Transverse colon (tissue), 4 donors: ENCODE data around the gene ARHGAP23.

Experiments used
- CTCF ChIP-seq, 5 experiments: fragments of 200-600 bp in 3 of 5; fragments of 450-650 bp in 2 of 5; sonication (generic) in 3 of 5; IDR thresholded peaks; 1 replicate in 2 of 5; 2 replicates in 3 of 5; pipeline ENCODE4 v1.5.1; 2016 to 2017; ENCODE audit warnings: antibody characterized with exemption in 5 of 5, inconsistent platforms in 3 of 5, mild to moderate bottlenecking in 2 of 5, moderate library complexity in 1 of 5
- EP300 ChIP-seq: sonication (generic); formaldehyde crosslinking; IDR thresholded peaks from one replicate; pipeline ENCODE4 v1.6.1; 2017; ENCODE audit warnings: antibody characterized with exemption, low read depth
- POLR2AphosphoS5 ChIP-seq, 3 donors: sonication (generic); formaldehyde crosslinking; IDR thresholded peaks; one replicate each; pipeline ENCODE4 v1.6.1; 2016; ENCODE audit warnings: antibody characterized with exemption in 3 of 3

- no peak for TF ChIP-seq CTCF (IDR thresholded peaks at IDR 0.05)
- no peak for TF ChIP-seq POLR2AphosphoS5 (IDR thresholded peaks at IDR 0.05)
- no peak for TF ChIP-seq EP300
These were observed 79.8 kb downstream of the ARHGAP23 start for GRCh38 chr17:38507921-38508569.
